KMS-11 (cell line): ENCODE data around the gene COL18A1.

Experiments used
- H2AFZ ChIP-seq: fragments of 200-600 bp; sonication (generic); 2 replicates; pipeline ENCODE4 v1.6.1; 2016; ENCODE audit warnings: antibody characterized with exemption, mixed run types, low read depth
- H3K27ac ChIP-seq: fragments of 200-600 bp; sonication (generic); 2 replicates; pipeline ENCODE4 v1.6.1; 2016; ENCODE audit warnings: mild to moderate bottlenecking, mixed run types
- H3K27me3 ChIP-seq: fragments of 200-600 bp; sonication (generic); 2 replicates; pipeline ENCODE4 v1.6.1; 2017; ENCODE audit warnings: mild to moderate bottlenecking, low read depth, mixed run types, moderate library complexity; ENCODE audit not compliant: insufficient read depth
- H3K36me3 ChIP-seq: fragments of 200-600 bp; sonication (generic); 2 replicates; pipeline ENCODE4 v1.6.1; 2017; ENCODE audit warnings: mild to moderate bottlenecking, mixed run types; ENCODE audit not compliant: insufficient read depth
- H3K4me1 ChIP-seq: fragments of 200-600 bp; sonication (generic); 2 replicates; pipeline ENCODE4 v1.6.1; 2016; ENCODE audit warnings: mild to moderate bottlenecking, low read depth, mixed run types; ENCODE audit not compliant: poor library complexity, severe bottlenecking
- H3K4me2 ChIP-seq: fragments of 200-600 bp; sonication (generic); 2 replicates; pipeline ENCODE4 v1.7.0; 2016; ENCODE audit warnings: mild to moderate bottlenecking, mixed run types
- H3K4me3 ChIP-seq: fragments of 200-600 bp; sonication (generic); IDR thresholded peaks from 2 replicates; pipeline ENCODE4 v1.6.1; 2017; ENCODE audit warnings: low read depth, low read length, mixed read lengths; ENCODE audit not compliant: insufficient read depth
- H3K79me2 ChIP-seq: fragments of 200-600 bp; sonication (generic); 2 replicates; pipeline ENCODE4 v1.6.1; 2016; ENCODE audit warnings: low read depth, mixed run types; ENCODE audit not compliant: insufficient read depth
- H3K9ac ChIP-seq: fragments of 200-600 bp; sonication (generic); 2 replicates; pipeline ENCODE4 v1.6.1; 2016; ENCODE audit warnings: mild to moderate bottlenecking, mixed run types
- H4K20me1 ChIP-seq: fragments of 200-600 bp; sonication (generic); 2 replicates; pipeline ENCODE4 v1.6.1; 2016; ENCODE audit warnings: mild to moderate bottlenecking, mixed run types; ENCODE audit not compliant: insufficient read depth
- TF ChIP-seq, protein P1 (sequence below): fragments of 200-600 bp; sonication (generic); conservative IDR thresholded peaks from 2 replicates; pipeline ENCODE4 v1.6.1; 2017; ENCODE audit warnings: low read depth, mild to moderate bottlenecking, antibody characterized with exemption, low read length, moderate library complexity, mixed read lengths

Gene COL18A1

DNA sequence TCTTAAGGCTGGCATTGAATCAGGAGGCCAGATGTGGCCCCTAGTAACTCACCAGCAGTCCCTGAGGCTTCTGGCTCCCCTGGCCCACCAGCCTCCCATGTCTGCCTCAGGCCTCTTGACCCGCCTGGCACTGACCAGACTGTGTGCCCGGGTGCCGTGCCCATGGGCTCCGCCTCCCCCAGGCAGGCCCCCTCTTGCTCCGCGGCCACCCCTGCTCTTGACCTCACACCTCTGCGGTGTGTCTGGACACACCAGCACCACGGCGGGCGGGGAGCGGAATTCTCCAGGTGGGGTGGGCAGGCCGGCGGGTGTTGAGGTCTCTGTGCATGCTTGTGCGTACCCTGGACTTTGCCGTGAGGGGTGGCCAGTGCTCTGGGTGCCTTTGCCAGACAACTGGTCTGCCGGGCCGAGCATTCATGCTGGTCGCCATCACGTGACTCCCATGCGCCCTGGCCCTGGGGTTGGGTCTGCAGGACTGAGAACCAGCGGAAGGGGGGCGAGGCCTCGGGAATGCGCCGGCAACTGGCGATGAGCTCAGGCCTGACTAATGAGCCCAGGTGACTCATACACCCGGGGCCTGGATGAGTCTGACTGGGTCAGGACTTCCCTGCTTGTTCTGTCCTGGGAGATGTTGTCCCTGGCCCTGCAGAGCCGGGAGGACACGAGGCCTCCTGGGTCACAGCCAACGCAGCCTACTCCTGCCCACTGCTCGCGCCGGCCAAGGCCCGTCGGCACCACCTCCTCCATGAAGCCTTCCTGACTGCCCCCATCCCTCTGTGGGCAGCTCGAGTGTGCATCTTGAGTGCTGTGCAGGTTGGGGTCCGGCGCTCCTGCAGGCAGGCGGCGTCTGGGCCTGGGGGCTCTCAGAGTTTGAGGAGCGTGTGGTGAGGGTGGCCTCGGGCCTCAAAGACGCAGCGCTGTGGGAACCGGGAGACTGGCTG lies 22.6 kb downstream of the COL18A1 start:
- no peaks in the 10 kb centered on the region for H3K79me2 ChIP-seq

DNA sequence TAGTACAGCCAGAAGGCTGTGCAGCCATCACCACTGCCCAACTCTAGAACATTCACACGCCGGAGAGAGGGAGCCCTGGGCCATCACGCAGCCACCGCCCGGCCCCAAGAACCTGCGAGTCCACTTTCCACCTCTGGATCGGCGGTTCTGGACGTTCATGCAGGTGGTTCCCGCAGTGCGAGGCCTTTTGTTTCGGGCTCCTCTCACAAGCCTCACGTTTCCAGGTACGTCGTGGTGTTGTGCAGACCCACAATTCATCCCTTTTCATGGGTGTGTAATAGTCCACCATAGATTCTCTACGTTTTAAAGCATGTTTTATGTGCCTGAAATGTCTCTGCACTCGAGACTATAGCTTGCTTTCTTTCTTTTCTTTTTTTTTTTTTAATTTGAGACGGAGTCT lies 23.6 kb downstream of the COL18A1 start:
- Histone ChIP-seq H3K4me1 (no peaks in the 10 kb centered on the region), H3K36me3 (no peaks in the 10 kb centered on the region), H3K79me2 (no peaks in the 10 kb centered on the region), H2AFZ (no peak overlapping the region), H3K27ac (no peak overlapping the region), H3K4me3 (no peak overlapping the region), H4K20me1 (no peaks in the 10 kb centered on the region), H3K4me2 (no peak overlapping the region), H3K9ac (no peak overlapping the region), H3K27me3 (peaks cover 78% of the 10 kb centered on the region)
- TF ChIP-seq, protein P1, sequence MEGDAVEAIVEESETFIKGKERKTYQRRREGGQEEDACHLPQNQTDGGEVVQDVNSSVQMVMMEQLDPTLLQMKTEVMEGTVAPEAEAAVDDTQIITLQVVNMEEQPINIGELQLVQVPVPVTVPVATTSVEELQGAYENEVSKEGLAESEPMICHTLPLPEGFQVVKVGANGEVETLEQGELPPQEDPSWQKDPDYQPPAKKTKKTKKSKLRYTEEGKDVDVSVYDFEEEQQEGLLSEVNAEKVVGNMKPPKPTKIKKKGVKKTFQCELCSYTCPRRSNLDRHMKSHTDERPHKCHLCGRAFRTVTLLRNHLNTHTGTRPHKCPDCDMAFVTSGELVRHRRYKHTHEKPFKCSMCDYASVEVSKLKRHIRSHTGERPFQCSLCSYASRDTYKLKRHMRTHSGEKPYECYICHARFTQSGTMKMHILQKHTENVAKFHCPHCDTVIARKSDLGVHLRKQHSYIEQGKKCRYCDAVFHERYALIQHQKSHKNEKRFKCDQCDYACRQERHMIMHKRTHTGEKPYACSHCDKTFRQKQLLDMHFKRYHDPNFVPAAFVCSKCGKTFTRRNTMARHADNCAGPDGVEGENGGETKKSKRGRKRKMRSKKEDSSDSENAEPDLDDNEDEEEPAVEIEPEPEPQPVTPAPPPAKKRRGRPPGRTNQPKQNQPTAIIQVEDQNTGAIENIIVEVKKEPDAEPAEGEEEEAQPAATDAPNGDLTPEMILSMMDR: no peak

More for the DNA sequence above, 22.6 kb downstream of the COL18A1 start:
- Histone ChIP-seq H3K27me3 (peaks cover 78% of the 10 kb centered on the region), H3K4me1 (no peaks in the 10 kb centered on the region), H3K27ac (no peak overlapping the region), H2AFZ (no peak overlapping the region), H4K20me1 (no peaks in the 10 kb centered on the region), H3K4me2 (no peak overlapping the region), H3K36me3 (no peaks in the 10 kb centered on the region), H3K4me3 (no peak overlapping the region), H3K9ac (no peak overlapping the region)
- TF ChIP-seq, protein P1: no peak

DNA sequence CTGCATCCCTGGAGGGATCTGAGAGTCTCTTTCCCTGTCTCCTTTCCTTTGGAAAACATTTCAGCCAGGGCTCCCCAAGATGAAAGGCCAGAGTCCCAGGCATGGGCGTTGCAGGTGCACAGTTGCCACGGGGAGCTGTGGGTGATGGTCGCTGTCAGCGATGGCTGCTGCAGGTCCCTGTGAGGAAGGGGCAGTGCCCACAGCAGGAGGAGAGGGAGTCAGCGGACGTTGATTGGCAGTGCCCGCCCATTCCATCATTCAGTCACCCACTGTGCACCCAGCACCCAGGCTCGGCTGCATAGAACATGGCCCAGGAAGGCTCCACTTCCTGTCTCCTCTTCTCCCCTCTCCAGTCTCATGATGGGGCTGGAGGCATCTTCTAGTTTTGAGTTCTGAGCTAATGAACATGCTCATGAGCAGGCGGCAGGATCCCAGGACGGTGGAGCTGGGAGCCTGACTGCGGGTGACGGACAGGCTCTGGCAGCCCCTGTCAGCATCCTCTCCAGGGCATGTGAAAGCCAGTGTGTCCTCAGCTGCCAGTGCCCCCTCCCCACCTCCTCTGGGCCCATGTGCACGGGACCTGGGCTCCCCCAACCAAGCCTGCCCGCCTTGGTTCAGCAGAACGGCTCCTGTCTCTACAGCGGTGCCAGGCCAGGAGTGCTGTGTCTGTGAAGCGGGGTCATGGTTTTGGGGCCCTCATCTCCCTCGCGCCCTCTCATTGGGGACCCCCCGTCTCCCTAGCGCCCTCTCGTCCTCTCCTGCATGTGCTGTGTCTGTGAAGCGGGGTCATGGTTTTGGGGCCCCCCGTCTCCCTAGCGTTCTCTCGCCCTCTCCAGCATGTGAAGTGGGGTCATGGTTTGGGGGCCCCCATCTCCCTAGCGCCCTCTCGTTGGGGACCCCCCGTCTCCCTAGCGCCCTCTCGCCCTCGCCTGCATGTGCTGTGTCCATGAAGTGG lies 24.5 kb downstream of the COL18A1 start:
- no peak overlapping the region for H3K4me3 ChIP-seq
- H3K27me3 ChIP-seq: peaks cover 79% of the 10 kb centered on the region
- H2AFZ ChIP-seq: no peak overlapping the region
- H4K20me1 ChIP-seq: no peaks in the 10 kb centered on the region
- no peaks in the 10 kb centered on the region for H3K36me3 ChIP-seq
- no peak overlapping the region for H3K27ac ChIP-seq
- no peak overlapping the region for H3K4me2 ChIP-seq
- TF ChIP-seq, protein P1: no peak
- no peak overlapping the region for H3K9ac ChIP-seq
- H3K79me2 ChIP-seq: no peaks in the 10 kb centered on the region
- no peaks in the 10 kb centered on the region for H3K4me1 ChIP-seq
